Measurements from ENCODE around the gene ACOT11. TPM values are rescaled to one million over a fixed set of nuclear protein-coding genes. Genes with fewer than 3 reads are reported as not detected.

ACOT11 gene
- total and polyA plus RNA-seq, 2 of the 4 experiments (the other 2 are of a cell fraction), result 2.5 to 2.7 TPM

DNA sequence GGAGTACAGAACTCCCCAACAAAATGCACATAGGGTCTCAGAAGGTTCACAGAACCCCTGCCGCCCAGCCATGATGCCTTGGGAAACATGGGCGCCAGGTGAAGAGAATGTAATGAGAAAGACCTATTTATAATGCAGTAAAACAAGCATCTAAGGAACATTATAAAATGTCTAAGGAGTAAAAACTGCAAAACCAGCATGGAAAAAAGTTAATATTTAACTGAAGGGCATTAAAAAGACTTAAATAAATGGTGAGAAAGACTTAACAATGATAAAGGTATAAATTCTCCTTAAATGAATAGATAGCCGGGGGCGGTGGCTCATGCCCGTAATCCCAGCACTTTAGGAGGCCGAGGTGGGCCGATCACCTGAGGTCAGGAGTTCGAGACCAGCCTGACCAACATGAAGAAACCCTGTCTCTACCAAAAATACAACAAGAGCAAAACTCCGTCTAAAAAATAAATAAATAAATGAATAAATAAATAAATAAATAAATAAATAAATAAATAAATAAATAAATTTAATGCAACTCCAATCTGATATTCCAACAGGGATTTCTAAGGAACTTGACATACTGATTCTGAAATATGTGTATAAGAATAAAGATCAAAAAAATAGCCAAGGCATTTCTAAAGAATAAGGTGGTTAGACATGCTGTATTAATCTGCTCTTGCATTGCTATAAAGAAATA is 27.3 kb upstream of the ACOT11 start:
- no peak overlapping the region for H3K23ac ChIP-seq (ENCODE audit: low read depth, low read length)
- TF ChIP-seq CEBPB (IDR thresholded peaks at IDR 0.05; ENCODE audit: low read depth, low read length) (no peak), FOS (IDR thresholded peaks at IDR 0.05; ENCODE audit: low read depth, low read length) (no peak), POLR2A (IDR thresholded peaks at IDR 0.05; ENCODE audit: low read depth, low read length) (no peak), RFX5 (IDR thresholded peaks at IDR 0.05; ENCODE audit: low read depth, low read length) (no peak), RAD21 (IDR thresholded peaks at IDR 0.05; ENCODE audit: low read length) (no peak), MAFK (IDR thresholded peaks at IDR 0.05; ENCODE audit: low read depth, low read length) (no peak), MAZ (IDR thresholded peaks at IDR 0.05; ENCODE audit: borderline replicate concordance, low read depth, low read length) (no peak), CHD1 (IDR thresholded peaks at IDR 0.05; ENCODE audit: low read depth, low read length) (no peak), RCOR1 (IDR thresholded peaks at IDR 0.05; ENCODE audit: insufficient replicate concordance, low read length) (no peak), BHLHE40 (IDR thresholded peaks at IDR 0.05; ENCODE audit: low read depth, low read length) (no peak), NFE2L2 (IDR thresholded peaks at IDR 0.05; ENCODE audit: low read depth, low read length) (no peak), SMC3 (IDR thresholded peaks at IDR 0.05; ENCODE audit: low read depth, low read length) (no peak), MXI1 (IDR thresholded peaks at IDR 0.05; ENCODE audit: borderline replicate concordance, low read depth, low read length) (no peak)
- TF ChIP-seq, protein P1, sequence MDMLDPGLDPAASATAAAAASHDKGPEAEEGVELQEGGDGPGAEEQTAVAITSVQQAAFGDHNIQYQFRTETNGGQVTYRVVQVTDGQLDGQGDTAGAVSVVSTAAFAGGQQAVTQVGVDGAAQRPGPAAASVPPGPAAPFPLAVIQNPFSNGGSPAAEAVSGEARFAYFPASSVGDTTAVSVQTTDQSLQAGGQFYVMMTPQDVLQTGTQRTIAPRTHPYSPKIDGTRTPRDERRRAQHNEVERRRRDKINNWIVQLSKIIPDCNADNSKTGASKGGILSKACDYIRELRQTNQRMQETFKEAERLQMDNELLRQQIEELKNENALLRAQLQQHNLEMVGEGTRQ (IDR thresholded peaks at IDR 0.05; ENCODE audit: low read depth, low read length), result no peak
- TF ChIP-seq, protein P2, sequence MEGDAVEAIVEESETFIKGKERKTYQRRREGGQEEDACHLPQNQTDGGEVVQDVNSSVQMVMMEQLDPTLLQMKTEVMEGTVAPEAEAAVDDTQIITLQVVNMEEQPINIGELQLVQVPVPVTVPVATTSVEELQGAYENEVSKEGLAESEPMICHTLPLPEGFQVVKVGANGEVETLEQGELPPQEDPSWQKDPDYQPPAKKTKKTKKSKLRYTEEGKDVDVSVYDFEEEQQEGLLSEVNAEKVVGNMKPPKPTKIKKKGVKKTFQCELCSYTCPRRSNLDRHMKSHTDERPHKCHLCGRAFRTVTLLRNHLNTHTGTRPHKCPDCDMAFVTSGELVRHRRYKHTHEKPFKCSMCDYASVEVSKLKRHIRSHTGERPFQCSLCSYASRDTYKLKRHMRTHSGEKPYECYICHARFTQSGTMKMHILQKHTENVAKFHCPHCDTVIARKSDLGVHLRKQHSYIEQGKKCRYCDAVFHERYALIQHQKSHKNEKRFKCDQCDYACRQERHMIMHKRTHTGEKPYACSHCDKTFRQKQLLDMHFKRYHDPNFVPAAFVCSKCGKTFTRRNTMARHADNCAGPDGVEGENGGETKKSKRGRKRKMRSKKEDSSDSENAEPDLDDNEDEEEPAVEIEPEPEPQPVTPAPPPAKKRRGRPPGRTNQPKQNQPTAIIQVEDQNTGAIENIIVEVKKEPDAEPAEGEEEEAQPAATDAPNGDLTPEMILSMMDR (conservative IDR thresholded peaks at IDR 0.05; ENCODE audit: low read depth, low read length), result no peak
- TF ChIP-seq, protein P3, sequence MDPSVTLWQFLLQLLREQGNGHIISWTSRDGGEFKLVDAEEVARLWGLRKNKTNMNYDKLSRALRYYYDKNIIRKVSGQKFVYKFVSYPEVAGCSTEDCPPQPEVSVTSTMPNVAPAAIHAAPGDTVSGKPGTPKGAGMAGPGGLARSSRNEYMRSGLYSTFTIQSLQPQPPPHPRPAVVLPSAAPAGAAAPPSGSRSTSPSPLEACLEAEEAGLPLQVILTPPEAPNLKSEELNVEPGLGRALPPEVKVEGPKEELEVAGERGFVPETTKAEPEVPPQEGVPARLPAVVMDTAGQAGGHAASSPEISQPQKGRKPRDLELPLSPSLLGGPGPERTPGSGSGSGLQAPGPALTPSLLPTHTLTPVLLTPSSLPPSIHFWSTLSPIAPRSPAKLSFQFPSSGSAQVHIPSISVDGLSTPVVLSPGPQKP (IDR thresholded peaks at IDR 0.05; ENCODE audit: borderline replicate concordance, low read depth, low read length), result no peak
- no peak overlapping the region for H2AK5ac ChIP-seq (ENCODE audit: low read depth, low read length)
- ATAC-seq (ENCODE audit: low read depth) (no peak), DNase-seq (no peak)
- H3K56ac ChIP-seq (ENCODE audit: extremely low read depth, insufficient read depth, low read length), result no peak overlapping the region
- no peak overlapping the region for H3K9ac ChIP-seq (ENCODE audit: low read depth, low read length)
- intact Hi-C loops (cut with micrococcal nuclease), result no loop called here
- peaks cover 14% of the 10 kb centered on the region for H3K27me3 ChIP-seq (ENCODE audit: control insufficient read depth, insufficient read depth, low read length)
- no peak overlapping the region for H3K4me2 ChIP-seq (ENCODE audit: low read depth, low read length)
- no peaks in the 10 kb centered on the region for H3K4me1 ChIP-seq (ENCODE audit: control insufficient read depth, insufficient read depth, low read length)
- H3K4me3 ChIP-seq (ENCODE audit: insufficient read depth, low read depth, low read length), result no peak overlapping the region
- WGBS, 2 experiments (ENCODE audit: extremely low coverage in 2 of 2, insufficient read length in 1 of 2), result no CpG with 5 or more reads among the region's 9 CpGs
- no peaks in the 10 kb centered on the region for H3K9me3 ChIP-seq (ENCODE audit: control insufficient read depth, insufficient read depth, low read length)
- no peak overlapping the region for H2BK20ac ChIP-seq (ENCODE audit: low read depth, low read length)
- H3K9me1 ChIP-seq (ENCODE audit: insufficient read depth, low read length), result no peaks in the 10 kb centered on the region
- H3K79me1 ChIP-seq (ENCODE audit: low read depth in 1 of 2, low read length in 2 of 2), result no peaks in the 10 kb centered on the region
- no TSS peak for BruUV-seq (replicated peaks)
- no peak overlapping the region for H2BK5ac ChIP-seq (ENCODE audit: low read depth, low read length, poor library complexity, severe bottlenecking)
- dilution Hi-C loops (cut with HindIII; ENCODE audit: low sequenced_read_pairs, unreplicated experiment), result no loop called here
- no peaks in the 10 kb centered on the region for H3K36me3 ChIP-seq (ENCODE audit: control insufficient read depth, insufficient read depth, low read length)
- H2BK120ac ChIP-seq (ENCODE audit: low read depth, low read length), result no peak overlapping the region
- in situ Hi-C loops (cut with MboI; ENCODE audit: low sequenced_read_pairs), result no loop called here
- H2BK15ac ChIP-seq (ENCODE audit: low read depth, low read length), result no peak overlapping the region
- ChIA-PET POLR2A (ENCODE audit: unreplicated experiment) (no interaction called here), CTCF (no interaction called here)
- H4K8ac ChIP-seq (ENCODE audit: low read depth in 2 of 2, low read length in 2 of 2), result no peak overlapping the region
- H4K91ac ChIP-seq (ENCODE audit: insufficient read depth, low read depth, low read length), result no peak overlapping the region
- no peak overlapping the region for H3K4ac ChIP-seq (ENCODE audit: low read depth, low read length)
- H3K27ac ChIP-seq (ENCODE audit: insufficient read depth, low read length), result no peak overlapping the region
- no peak overlapping the region for H3K14ac ChIP-seq (replicated peaks; ENCODE audit: low read depth, low read length)
- H2AK9ac ChIP-seq (replicated peaks; ENCODE audit: low read depth, low read length, poor library complexity), result no peak overlapping the region
- no peak overlapping the region for H4K5ac ChIP-seq (ENCODE audit: low read depth, low read length)
- H3K18ac ChIP-seq (ENCODE audit: low read depth, low read length), result no peak overlapping the region
- no peak overlapping the region for H2AFZ ChIP-seq (replicated peaks; ENCODE audit: low read length, poor library complexity)
- H4K20me1 ChIP-seq (ENCODE audit: insufficient read depth, low read length), result no peaks in the 10 kb centered on the region
